HK-2 (cell line): Measurements from ENCODE around the gene NT5C2.
"Not testable (repeated sequence)": the region's sequence is repeated elsewhere in the genome, so short reads cannot be mapped to it uniquely, and the experiment has no call there.

ENCODE experiments used
- DNase-seq: peaks from one replicate; pipeline ENCODE4 v3.0.0-alpha.2; 2018; ENCODE audit not compliant: unreplicated experiment

NT5C2 gene

DNA sequence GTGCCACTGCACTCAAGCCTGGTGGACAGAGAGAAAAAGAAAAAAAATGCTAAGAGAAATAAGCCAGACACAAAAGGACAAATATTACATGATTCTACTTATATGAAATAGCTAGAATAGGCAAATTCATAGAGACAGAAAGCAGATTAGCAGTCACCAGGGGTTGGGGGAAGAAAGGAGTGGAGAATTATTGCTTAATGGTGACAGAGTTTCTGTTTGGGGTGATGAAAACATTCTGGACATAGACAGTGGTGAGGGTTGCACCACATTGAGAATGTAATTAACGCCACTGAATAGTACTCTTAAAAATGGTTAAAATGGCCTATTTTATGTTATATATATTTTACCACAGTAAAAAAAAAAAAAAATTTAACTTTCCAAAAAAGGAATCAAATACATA is 6.4 kb upstream of the NT5C2 start:
- DNase-seq: no peak

DNA sequence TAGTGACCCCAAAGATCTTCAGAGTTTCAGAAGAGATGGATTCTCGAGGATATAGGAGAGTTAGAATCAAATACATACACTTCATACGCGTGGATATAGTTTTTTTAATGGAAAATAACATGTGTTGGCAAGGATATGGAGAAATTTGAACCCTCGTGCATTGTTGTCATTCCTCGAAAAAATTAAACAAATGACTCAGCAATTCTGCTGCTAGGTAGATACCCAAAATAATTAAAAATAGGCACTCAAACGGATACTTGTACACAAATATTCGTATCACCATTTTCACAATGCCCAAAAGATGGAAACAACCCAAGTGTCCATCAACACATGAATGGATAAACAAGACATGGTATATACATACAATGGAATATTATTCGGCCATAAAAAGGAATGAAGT is 5.6 kb upstream of the NT5C2 start:
- no peak for DNase-seq

DNA sequence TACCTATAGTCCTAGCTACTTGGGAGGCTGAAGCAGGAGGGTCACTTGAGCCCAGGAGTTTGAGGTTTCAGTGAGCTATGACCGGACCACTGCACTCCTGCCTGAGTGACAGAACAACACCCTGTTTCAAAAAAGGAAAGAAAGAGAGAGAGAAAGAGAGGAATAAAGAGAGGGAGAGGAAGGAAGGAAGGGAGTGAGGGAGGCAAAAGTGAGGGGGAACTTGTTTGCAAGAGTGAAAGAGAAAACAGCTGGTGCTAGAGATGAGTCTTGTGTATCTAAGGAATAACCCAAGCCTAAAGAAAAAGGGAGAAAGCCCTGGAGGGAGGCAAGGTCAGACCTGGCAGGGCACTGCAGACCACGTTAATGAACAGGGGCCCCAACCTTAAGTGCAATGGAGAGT is 4.8 kb upstream of the NT5C2 start:
- DNase-seq: no peak

GRCh38 chr10:103197174-103197573 is 4.1 kb upstream of the NT5C2 start:
- DNase-seq: peak; percentile 67

- DNase-seq: no peak
Measured at GRCh38 chr10:103196516-103196915, 3.4 kb upstream of the NT5C2 start.

- DNase-seq: no peak
Measured at GRCh38 chr10:103193820-103194529, 903 bp upstream of the NT5C2 start.

- DNase-seq: peak; percentile 81
Measured at GRCh38 chr10:103192451-103193106, 493 bp downstream of the NT5C2 start.

DNA sequence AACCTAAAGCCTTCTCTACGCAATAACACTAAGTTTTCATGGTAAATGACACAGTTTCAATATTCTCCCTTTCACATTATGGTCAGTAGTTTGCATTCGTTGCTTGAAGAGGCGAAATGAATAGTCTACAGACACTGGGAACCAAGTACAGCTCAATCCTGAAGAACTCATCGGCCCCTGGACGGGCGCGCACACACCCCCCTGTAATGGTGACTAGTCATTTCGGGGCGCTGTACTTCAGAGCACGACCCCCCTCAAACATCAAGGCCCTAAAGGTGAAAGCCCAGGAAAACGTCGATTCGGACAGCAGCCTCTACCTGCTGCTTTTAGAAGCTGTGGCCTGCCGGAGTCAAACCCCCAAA is 1.0 kb downstream of the NT5C2 start:
- DNase-seq: no peak

DNA sequence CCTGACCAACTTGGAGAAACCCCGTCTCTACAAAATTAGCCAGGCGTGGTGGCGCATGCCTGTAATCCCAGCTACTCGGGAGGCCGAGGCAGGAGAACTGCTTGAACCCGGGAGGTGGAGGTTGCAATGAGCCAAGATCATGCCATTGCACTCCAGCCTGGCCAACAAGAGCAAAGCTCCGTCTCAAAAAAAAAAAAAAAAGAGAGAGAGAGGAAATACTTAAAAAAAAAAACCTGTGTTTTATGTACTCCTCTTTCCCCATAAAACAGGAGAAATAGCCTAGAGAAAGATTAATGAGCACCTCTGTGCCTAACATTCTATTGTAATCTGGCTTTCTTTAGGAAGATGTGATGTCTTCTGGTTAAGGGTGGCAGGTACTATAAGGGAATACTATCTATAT is 1.9 kb downstream of the NT5C2 start:
- DNase-seq: not testable (repeated sequence)

- no peak for DNase-seq
Measured at GRCh38 chr10:103188853-103189252, 4.2 kb downstream of the NT5C2 start.

- no peak for DNase-seq
Measured at GRCh38 chr10:103186128-103186527, 6.9 kb downstream of the NT5C2 start.

GRCh38 chr10:103184615-103185014 is 8.5 kb downstream of the NT5C2 start:
- DNase-seq: no peak

DNA sequence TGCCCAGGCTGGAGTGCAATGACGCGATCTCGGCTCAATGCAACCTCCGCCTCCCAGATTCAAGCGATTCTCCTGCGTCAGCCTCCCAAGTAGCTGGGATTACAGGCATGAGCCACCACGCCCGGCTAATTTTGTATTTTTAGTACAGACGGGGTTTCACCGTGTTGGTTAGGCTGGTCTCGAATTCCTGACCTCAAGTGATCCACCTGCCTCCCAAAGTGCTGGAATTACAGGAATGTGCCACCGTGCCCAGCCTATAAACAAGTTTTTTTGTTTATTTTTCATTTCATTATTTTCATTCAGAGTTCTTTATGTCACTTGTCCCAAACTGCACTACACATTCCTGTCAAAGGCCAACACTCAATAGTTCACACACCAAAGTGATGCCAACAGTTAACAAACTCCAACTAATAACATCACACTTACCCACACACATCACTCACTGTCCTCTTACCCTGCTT is 9.1 kb downstream of the NT5C2 start:
- not testable (repeated sequence) for DNase-seq

DNA sequence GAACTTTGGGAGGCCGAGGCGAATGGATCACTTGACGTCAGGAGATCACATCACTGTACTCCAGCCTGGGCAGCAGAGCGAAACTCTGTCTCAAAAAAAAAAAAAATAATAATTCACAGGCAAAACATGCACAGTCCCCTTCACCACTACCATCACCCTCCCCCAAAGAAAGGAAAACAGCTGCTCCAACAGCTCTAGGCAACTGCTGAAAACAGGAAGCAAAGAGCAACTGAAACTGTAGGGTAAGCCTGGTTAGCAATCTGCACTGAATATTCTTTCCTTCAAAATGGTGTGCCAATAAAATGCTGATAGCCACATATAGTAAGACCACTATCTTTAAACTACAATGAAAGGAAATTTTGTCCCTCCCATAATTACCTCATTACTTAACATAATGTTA is 11.8 kb downstream of the NT5C2 start:
- no peak for DNase-seq

- DNase-seq: no peak
Measured at GRCh38 chr10:103180491-103180890, 12.6 kb downstream of the NT5C2 start.

GRCh38 chr10:103177123-103177522 is 15.9 kb downstream of the NT5C2 start:
- no peak for DNase-seq

DNA sequence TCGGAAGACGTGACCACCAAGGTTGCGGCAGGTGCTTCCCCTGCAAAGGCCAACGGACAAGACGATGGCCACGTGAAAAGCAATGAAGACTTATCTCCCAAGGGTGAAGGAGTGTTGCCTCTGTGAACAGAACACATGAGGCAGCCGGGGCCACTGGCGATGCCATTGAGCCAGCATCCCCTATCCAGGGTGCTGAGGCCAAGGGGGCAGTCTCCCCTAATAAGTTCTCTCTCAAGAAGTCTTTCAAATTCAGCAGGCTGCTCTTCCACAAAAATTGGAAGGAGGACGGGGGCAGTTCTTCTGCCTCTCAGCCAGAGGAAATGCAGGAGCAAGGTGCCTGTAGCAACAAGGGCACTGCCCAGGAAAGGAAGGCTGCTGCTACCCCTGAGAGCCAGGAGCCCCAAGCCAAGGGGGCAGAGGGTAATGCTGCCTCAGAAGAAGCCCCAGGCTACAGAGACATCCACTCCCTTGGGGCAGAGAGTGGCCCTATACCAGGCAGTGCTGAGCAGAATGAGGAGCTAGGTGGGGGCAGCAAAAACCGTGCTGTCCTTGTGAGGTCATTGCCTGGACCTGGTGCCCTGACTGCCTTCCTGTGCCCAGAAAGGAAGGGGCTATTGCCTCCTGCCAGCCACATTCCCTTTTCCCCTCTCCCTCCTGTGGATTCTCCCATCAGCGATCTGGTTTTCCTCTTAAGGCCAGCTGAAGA is 17.3 kb downstream of the NT5C2 start:
- DNase-seq: no peak

GRCh38 chr10:103174324-103174723 is 18.7 kb downstream of the NT5C2 start:
- not testable (repeated sequence) for DNase-seq

GRCh38 chr10:103171278-103171677 is 21.8 kb downstream of the NT5C2 start:
- DNase-seq: no peak

DNA sequence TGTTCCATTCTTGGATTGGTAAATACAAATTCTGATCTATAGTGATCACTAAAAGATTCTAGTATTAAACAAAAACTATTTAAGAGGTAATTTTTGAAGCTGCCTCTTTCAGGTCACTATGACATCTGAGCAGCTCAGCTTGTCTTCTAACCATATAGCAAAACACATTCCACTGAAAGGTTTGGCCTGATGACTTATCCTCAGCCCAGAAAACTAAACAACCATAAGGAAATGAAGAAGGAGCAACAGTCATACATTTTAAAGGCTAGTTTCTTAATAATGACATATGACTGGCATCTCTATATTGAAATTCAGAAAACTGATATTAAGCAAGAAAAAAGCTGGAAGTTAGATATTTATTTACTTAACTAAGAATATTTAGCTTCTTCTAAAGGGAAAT is 24.6 kb downstream of the NT5C2 start:
- DNase-seq: no peak

DNA sequence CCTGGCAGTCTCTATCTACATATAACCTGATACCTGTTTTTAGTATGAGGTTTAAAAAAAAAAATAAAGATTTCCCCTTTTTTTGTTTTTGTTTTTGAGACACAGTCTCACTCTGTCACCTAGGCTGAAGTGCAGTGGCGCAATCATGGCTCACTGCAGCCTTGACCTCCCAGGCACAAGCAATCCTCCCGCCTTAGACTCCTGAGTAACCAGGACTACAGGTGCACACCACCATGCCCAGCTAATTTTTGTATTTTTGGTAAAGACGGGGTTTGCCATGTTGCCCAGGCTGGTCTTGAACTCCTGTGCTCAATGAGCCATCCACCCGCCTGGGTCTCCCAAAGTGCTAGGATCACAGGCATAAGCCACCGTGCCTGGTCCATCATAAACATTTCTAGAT is 25.5 kb downstream of the NT5C2 start:
- not testable (repeated sequence) for DNase-seq

DNA sequence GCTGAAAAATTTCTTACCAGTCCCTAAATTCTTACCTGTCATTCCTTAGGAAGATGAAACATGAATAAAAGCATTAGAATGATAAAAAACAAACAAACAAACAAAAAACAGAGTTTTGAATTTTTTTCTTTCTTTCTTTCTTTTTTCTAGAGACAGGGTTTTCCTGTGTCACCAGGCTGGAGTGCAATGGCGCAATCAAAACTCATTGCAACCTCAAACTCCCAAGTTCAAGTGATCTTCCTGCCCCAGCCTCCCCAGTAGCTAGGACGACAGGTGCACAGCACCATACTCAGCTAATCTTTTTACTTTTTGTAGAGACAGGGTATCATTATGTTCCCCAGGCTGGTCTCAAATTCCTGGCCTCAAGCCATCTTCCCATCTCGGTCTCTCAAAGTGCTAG is 26.5 kb downstream of the NT5C2 start:
- DNase-seq: no peak
